ENCODE results near the gene ADCY4. TPM values are rescaled to one million over a fixed set of nuclear protein-coding genes. Genes with fewer than 3 reads are reported as not detected.

The ADCY4 gene
- total and polyA plus RNA-seq, 2 of the 8 experiments (the other 6 are each of a cell fraction or from before 2014, with no cell fraction given): 0.27 to 0.35 TPM

DNA sequence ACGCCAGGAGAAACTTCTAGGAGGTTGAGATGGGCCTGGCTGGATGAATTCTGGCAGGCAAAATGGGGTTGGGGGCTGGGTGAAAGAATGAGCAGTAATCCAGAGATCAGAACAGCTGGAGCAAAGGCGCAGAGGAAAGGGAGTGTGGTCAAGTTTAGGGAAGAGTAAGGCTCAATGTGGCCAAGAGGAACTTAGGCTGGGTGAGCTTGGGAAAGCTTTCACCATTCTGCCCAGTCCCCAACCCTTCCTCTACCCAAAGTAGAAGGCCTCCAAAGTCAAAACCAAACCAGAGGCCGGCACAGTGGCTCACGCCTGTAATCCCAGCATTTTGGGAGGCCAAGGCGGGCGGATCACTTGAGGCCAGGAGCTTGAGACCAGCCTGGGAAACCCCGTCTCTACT lies 53.2 kb downstream of the ADCY4 start:
- no peak overlapping the region for H2BK20ac ChIP-seq (ENCODE audit: low read length)
- H4K91ac ChIP-seq (replicated peaks; ENCODE audit: insufficient read length, low read length): no peak overlapping the region
- H3K4me1 ChIP-seq (replicated peaks in 1 of 4; ENCODE audit: control insufficient read depth in 3 of 4, insufficient read depth in 4 of 4, low read length in 3 of 4): no peaks in the 10 kb centered on the region
- no peaks in the 10 kb centered on the region for H3K9me3 ChIP-seq (ENCODE audit: insufficient read depth in 2 of 2, low read depth in 1 of 2, low read length in 1 of 2)
- ChIA-PET CTCF (ENCODE audit: partially characterized antibody) (interaction anchor here (1.2 to 11.5 kb wide), 8 partner anchors 10 to 39 kb away, joined by 4 to 137 read pairs (median 32); partner anchors contain the start of genes CIDEB, DHRS1, LTB4R2 and NOP9), POLR2A (ENCODE audit: partially characterized antibody) (interaction anchor here (0.6 to 3.8 kb wide), 6 partner anchors 10 to 1073 kb away, joined by 3 to 25 read pairs (median 3); partner anchors contain the start of gene RABGGTA)
- H3K4me2 ChIP-seq (ENCODE audit: insufficient read depth in 1 of 2, low read depth in 2 of 2, low read length in 2 of 2): no peak overlapping the region
- H2BK12ac ChIP-seq (ENCODE audit: low read depth, low read length): no peak overlapping the region
- no peak overlapping the region for H3K27ac ChIP-seq (ENCODE audit: low read depth, low read length)
- H3K36me3 ChIP-seq (ENCODE audit: control insufficient read depth in 2 of 4, insufficient read depth in 4 of 4, low read length in 3 of 4): no peaks in the 10 kb centered on the region
- no peak overlapping the region for H2AFZ ChIP-seq (ENCODE audit: low read length)
- no peaks in the 10 kb centered on the region; the same call in 1 of the 2 replicates for H3K79me1 ChIP-seq (ENCODE audit: low read depth, low read length)
- no peaks in the 10 kb centered on the region for H3K27me3 ChIP-seq (replicated peaks in 1 of 4; ENCODE audit: control insufficient read depth in 3 of 4, extremely low read depth in 1 of 4, insufficient read depth in 3 of 4, low read length in 3 of 4)
- H3K4ac ChIP-seq (replicated peaks; ENCODE audit: insufficient read length, low read depth, low read length): no peak overlapping the region
- DNase-seq (ENCODE audit: low read depth in 1 of 2, low spot score in 2 of 2): no peak
- H2BK5ac ChIP-seq (ENCODE audit: low read depth, low read length): no peak overlapping the region
- H3K14ac ChIP-seq (ENCODE audit: insufficient read length): no peak overlapping the region
- no peak overlapping the region for H3K56ac ChIP-seq (replicated peaks; ENCODE audit: insufficient read length, low read depth, low read length)
- H4K20me1 ChIP-seq (replicated peaks in 1 of 2; ENCODE audit: control insufficient read depth in 1 of 2, insufficient read depth in 2 of 2, low read length in 2 of 2): peaks cover 0 to 3% of the 10 kb centered on the region in 2 experiments
- no peak overlapping the region for H3K18ac ChIP-seq (ENCODE audit: extremely low read depth, low read length)
- no peak overlapping the region for H4K8ac ChIP-seq (ENCODE audit: extremely low read depth, insufficient read depth, low read length)
- H3K79me2 ChIP-seq (ENCODE audit: control insufficient read depth in 1 of 2, insufficient read depth in 2 of 2, low read length in 2 of 2): no peaks in the 10 kb centered on the region
- no peak overlapping the region for H3K23ac ChIP-seq (ENCODE audit: insufficient read length)
- H2BK15ac ChIP-seq (ENCODE audit: low read length): no peak overlapping the region
- no peak overlapping the region for H2BK120ac ChIP-seq (replicated peaks; ENCODE audit: low read depth, low read length)
- H3K4me3 ChIP-seq (ENCODE audit: extremely low read depth in 1 of 4, insufficient read depth in 2 of 4, low read depth in 3 of 4, low read length in 4 of 4): no peak overlapping the region
- WGBS, 2 experiments (ENCODE audit: extremely low coverage in 1 of 2, insufficient coverage in 1 of 2, insufficient read length in 1 of 2, insufficient replicate concordance in 2 of 2, low coverage in 1 of 2, low lambda C conversion rate in 2 of 2, missing lambda C conversion rate in 1 of 2): 91% methylated on average over 7 of the region's 7 CpGs; no CpG with 5 or more reads in 1 of the 2 experiments
- H2AK5ac ChIP-seq (ENCODE audit: low read depth, low read length): no peak overlapping the region
- H4K5ac ChIP-seq (ENCODE audit: insufficient read length, low read depth, low read length): no peak overlapping the region
- H3K9ac ChIP-seq (replicated peaks in 1 of 4; ENCODE audit: extremely low read depth in 1 of 4, low read depth in 3 of 4, low read length in 3 of 4): no peak overlapping the region
- no peak for FAIRE-seq
- H3K23me2 ChIP-seq (ENCODE audit: low read depth, low read length): no peaks in the 10 kb centered on the region
- TF ChIP-seq CTCF (IDR thresholded peaks at IDR 0.05; ENCODE audit: control extremely low read depth in 1 of 3, insufficient read depth in 1 of 3, low read depth in 1 of 3, low read length in 3 of 3) (no peak), KDM5A (IDR thresholded peaks at IDR 0.05; ENCODE audit: low read length) (no peak), CEBPB (IDR thresholded peaks at IDR 0.05; ENCODE audit: low read depth, low read length) (no peak), NRF1 (IDR thresholded peaks at IDR 0.05; ENCODE audit: low read depth, low read length) (no peak), NANOG (IDR thresholded peaks at IDR 0.05; ENCODE audit: insufficient read depth, low read depth, low read length, poor library complexity, severe bottlenecking) (no peak), CBX5 (IDR thresholded peaks at IDR 0.05; ENCODE audit: low read depth, low read length) (no peak), SAP30 (IDR thresholded peaks at IDR 0.05; ENCODE audit: insufficient read depth, insufficient replicate concordance, low read length) (no peak), JUND (IDR thresholded peaks at IDR 0.05; ENCODE audit: low read length) (no peak), PHF8 (conservative IDR thresholded peaks at IDR 0.05; ENCODE audit: low read depth, low read length) (no peak), EGR1 (IDR thresholded peaks at IDR 0.05; ENCODE audit: borderline replicate concordance, low read depth, low read length) (no peak), SP2 (IDR thresholded peaks at IDR 0.05; ENCODE audit: low read length) (no peak), POLR2AphosphoS5 (IDR thresholded peaks at IDR 0.05; ENCODE audit: low read depth, low read length) (no peak)
